EH (cell line): ENCODE data around the gene SLC4A2.

Experiments
- DNase-seq: peaks from one replicate; pipeline ENCODE4 v3.0.0-alpha.2; 2015; ENCODE audit warnings: low read depth

Gene SLC4A2

GRCh38 chr7:151062399-151063211 lies 3.2 kb downstream of the SLC4A2 start:
- peak; percentile 73 for DNase-seq

GRCh38 chr7:151063212-151063561 lies 3.8 kb downstream of the SLC4A2 start:
- peak; percentile 68 for DNase-seq

GRCh38 chr7:151064454-151064853 lies 5.1 kb downstream of the SLC4A2 start:
- no peak for DNase-seq

DNA sequence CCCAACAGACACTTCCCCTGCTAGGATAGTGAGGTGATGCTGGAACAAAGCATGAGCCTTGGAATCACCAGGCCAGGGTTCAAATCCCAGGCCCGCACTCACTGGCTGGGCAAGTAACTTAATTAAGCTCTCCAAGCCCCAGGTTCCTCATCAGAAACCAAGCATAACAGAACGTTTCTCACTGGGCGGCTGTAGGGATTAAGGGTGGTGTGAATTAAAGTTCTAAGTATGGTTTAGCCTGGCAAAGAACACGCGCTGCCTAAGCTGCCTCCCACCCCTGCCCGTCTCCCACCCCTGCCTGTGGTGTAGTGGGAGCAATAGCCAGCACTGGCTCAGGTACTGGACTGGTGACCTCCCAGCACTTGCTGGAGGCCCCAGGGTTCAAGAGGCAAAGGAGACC lies 5.6 kb downstream of the SLC4A2 start:
- no peak for DNase-seq

DNA sequence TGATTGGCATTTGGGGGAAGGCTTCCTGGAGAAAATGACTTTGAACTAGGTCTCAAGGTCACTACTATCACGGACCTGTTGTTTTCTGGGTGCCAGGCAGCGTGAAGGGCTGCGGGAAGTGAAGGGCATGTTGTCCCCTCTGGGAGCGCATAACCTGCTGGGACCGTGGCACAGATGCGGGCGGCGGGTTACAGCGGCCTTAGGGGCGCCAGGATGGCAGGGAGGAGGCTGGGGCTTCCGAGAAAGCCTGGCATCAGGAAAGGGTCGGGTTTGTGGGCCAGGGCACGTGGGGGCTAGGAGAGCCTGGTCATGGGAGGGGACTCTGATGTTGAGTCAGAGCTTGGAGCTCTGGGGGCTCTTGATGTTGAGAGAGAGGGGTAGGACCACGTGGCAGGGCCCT lies 6.1 kb downstream of the SLC4A2 start:
- DNase-seq, result no peak

GRCh38 chr7:151066273-151066974 lies 7.0 kb downstream of the SLC4A2 start:
- DNase-seq, result no peak

GRCh38 chr7:151068069-151068773 lies 8.8 kb downstream of the SLC4A2 start:
- peak; percentile 87 for DNase-seq

GRCh38 chr7:151069841-151070573 lies 10.6 kb downstream of the SLC4A2 start:
- no peak for DNase-seq

GRCh38 chr7:151070574-151070960 lies 11.2 kb downstream of the SLC4A2 start:
- DNase-seq, result no peak

DNA sequence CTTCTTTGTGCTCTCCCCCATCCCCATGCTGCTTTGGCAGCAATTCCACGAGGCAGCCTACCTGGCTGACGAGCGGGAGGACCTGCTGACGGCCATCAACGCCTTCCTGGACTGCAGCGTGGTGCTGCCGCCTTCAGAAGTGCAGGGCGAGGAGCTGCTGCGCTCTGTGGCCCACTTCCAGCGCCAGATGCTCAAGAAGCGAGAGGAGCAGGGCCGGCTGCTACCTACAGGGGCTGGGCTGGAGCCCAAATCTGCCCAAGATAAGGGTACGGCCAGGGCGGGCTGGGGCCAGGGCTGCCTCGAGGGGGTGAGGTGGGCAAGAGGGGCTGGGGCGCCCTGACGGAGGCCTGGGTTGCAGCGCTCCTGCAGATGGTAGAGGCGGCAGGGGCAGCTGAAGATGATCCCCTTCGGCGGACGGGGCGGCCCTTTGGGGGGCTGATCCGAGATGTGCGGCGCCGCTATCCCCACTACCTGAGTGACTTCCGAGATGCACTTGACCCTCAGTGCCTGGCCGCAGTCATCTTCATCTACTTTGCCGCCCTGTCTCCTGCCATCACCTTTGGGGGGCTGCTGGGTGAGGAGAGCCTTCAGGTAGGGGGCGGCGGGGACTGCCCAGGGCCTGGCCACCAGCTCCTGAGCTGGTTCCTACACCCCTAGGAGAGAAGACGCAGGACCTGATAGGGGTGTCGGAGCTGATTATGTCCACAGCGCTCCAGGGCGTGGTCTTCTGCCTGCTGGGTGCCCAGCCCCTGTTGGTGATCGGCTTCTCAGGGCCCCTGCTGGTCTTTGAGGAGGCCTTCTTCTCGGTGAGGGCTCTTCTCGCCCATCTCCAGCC lies 11.9 kb downstream of the SLC4A2 start:
- no peak for DNase-seq

- DNase-seq, result no peak
Measured at GRCh38 chr7:151073990-151074389, 14.6 kb downstream of the SLC4A2 start.

GRCh38 chr7:151074817-151075661 lies 15.7 kb downstream of the SLC4A2 start:
- no peak for DNase-seq

DNA sequence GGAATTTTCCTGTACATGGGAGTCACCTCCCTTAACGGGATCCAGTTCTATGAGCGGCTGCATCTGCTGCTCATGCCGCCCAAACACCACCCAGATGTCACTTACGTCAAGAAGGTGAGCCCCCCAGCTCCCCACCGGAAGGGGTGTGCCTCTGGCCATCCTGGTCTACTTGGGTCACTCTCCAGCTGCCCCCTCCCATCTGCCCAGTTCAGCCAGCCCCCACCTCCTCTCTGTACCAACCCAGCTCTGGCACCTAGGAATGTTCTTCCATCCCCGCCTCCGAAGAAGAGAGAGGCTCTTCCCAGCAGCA lies 16.2 kb downstream of the SLC4A2 start:
- DNase-seq, result no peak

DNA sequence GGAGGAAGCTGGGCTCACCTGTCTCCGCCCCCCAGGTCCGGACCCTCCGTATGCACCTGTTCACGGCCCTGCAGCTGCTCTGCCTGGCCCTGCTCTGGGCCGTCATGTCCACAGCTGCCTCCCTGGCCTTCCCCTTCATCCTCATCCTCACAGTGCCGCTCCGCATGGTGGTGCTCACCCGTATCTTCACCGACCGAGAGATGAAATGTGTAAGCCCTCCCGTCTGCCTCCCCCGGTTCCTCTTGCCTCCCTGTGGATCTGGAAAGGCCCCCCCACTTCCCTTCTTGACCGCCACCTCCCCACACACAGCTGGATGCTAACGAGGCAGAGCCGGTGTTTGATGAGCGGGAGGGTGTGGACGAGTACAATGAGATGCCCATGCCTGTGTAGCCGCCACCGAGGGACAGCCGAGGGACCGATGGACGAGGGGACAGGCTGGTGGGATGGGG lies 16.6 kb downstream of the SLC4A2 start:
- no peak for DNase-seq

DNA sequence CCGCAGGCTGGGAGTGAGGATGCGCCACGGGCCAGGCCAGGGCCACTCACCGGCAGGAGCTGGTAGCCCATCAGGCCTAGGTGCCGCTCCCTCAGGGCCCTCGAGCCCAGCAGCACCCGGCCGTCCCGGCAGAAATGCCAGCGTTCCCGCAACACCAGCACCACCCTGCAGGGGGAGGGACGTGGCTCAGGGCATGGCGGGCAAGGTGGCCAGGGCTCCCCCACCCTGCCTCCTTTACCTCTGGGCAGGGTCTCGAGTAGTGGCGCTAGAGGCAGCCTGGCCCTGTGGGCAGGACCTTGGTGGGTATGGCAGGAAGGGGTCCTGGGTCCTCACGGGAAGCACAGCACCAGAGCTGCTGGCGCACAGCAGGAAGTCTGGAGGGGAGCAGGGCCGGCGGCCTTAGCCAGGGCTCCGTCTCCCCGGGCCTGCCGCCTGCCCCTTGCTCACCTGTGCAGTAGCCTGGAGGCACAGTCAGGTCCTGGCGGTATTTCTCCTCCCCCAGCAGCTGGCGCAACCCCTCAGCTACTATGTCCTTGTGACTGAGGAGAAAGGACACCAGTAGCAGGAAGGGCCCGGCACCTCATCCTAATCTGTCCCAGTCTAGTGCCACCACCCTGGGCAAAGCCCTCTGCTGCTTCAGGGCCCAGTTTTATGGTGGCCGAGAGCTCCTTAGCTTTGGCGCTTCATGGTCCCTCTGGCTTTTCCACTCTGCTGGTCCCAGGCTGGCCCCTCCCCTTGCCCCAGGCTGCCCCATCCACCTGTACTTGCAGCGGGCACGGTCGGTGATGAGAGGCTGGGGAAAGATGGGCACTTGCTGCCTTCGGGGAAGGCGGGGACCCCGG lies 17.7 kb downstream of the SLC4A2 start:
- peak; percentile 30 for DNase-seq

GRCh38 chr7:151077705-151078232 lies 18.4 kb downstream of the SLC4A2 start:
- DNase-seq, result no peak

GRCh38 chr7:151078233-151079040 lies 19.0 kb downstream of the SLC4A2 start:
- peak; percentile 45 for DNase-seq

DNA sequence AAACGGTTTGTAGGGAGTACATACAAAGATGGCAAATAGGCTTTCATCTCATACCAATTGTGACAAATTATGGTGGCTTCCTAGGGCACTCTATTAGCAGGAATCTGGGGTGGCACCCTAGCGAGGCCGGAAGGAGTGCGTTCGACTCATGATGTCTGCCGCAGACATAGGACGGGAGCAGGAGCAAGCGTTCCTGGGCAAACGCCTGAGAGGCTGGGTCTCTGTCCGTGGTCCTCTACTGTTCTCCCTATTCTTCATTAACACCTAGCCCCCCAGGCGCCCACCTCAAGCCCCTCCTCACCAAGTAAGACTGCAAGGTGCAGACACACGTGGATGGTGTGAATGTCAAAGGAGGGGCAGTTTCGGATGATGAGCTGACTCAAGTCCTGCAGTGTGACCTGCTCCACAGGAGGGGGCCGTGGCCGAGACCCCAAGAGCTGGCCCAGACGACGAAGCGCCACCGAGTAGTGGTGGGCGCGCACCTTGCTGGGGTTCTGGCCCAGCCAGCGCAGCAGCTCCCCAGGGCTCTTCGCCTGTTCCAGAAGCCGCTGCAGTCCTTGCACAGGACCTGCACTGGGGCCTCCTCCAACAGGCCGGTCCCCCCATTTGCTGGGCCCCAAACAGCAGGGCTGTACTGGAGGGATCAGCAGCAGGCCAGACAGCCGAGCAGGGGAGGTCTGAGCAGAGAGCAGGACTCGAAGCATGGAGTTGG lies 20.0 kb downstream of the SLC4A2 start:
- DNase-seq, result no peak
